GM21360 (cell line): ENCODE measurements around the gene PARM1.

Experiments
- ATAC-seq: cut with Tn5 transposase; IDR thresholded peaks from one replicate; pipeline ENCODE4 v1.9.1; 2021; ENCODE audit warnings: mild to moderate bottlenecking, moderate library complexity; ENCODE audit not compliant: unreplicated experiment

PARM1 gene

DNA sequence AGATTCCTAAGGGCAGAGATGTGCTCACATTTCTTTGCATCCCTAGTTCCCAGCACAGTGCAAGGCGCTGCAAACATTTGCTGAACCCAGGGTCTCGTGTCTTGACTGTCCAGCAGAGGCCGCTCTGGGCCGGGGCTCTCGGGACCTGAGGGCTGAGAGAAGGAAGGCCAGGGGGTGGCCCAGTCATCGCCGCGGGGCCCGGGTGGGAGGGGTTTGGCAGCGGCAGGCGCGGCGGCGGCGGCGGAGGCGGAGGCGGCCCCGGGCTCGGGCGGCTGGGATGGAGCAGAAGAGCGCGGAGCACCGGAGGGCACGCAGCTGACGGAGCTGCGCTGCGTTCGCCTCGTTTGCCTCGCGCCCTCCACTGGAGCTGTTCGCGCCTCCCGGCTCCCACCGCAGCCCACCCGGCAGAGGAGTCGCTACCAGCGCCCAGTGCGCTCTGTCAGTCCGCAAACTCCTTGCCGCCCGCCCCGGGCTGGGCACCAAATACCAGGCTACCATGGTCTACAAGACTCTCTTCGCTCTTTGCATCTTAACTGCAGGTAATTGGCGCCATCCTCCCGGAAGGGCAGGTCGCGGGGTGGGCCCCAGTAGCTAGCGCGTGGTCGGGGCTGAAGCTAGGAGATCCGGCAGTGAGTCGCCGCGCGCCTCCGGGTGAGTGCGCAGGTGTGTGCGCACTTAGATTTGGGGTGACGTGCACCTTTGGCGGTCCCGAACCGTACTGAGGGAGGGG is at the start of gene PARM1:
Gene PARM1 (plus strand): TSS at position 285 of the 730 bp plus-strand sequence. CDS start 212 bp downstream, at position 497.
- ATAC-seq: peak; percentile 85

GRCh38 chr4:74884266-74884665 is 48.6 kb upstream of the PARM1 start:
- ATAC-seq: no peak

DNA sequence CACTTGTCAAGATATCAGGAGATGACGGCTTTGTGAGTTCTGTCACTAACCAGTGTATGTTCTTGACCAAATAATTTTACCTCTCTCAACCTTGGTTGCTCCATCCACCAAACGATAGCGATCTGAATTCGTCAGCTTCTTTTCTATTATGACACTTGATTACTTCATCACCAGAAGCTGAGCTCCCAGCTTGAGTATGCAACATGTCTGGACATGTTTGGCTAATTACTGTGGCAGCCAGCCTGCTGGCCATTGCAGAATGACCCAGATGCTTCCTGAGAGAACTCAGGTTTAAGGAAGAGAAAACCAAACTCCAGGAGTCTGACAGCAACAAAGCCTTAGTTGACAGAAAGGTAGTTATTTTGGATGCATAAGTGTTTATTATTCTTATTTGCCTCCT is 46.4 kb upstream of the PARM1 start:
- ATAC-seq: no peak

DNA sequence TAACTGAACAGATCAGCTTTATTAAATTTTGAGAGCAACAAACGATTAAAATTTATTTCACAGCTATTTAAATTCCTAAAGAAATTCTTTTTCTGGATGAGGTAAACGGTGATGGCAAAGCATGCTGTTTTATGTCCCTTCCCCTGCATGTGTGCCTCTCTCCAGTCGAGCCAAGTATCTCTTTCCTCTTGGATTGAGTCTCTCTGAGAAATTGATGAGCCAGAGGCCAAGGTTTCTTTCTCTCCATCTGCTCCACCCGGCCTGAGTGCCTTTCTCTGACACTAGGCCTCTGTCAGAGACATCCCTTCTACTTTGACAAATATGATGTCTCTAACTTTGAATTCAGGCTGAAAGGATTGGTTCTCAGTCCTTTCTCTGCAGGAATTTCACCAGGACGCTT is 42.6 kb upstream of the PARM1 start:
- no peak for ATAC-seq

GRCh38 chr4:74891037-74891436 is 41.9 kb upstream of the PARM1 start:
- ATAC-seq: no peak

DNA sequence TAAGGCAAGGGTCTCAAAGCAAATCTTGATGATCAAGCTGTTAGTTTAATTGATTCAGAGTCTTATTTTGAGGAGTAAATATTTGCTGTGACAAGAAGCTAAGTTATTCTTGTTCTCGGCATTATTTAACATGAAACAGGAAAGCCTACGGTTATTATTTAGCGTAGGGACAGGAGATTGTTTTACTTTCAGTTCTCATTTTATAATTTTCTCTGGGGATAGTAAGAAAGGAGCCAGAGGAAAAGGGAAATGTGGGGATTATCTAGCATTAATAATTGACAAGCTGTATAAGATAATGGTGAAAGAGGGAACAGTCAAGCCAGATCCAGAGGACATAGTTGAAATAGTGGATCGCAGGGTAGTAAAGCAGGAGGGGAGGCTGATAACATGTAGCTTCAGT is 39.7 kb upstream of the PARM1 start:
- ATAC-seq: no peak

GRCh38 chr4:74896595-74896994 is 36.3 kb upstream of the PARM1 start:
- no peak for ATAC-seq

DNA sequence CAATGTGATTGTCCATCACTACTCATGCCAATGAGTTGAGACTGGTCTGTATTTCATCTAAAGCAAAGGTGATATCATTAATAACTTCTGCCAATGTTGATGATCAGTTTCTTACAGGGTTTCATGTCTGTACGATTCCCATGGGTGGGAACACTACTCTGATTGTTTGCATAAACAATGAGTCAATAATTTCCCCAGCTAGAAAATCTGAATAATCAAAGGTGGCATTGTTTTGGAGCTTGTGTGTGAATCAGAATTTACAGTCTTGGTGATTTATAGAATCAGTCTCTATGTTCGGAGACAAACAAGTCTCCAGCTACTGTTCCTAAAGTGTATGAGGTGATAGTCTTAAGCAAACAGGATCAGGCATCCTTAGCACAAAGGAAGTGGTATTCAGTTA is 35.5 kb upstream of the PARM1 start:
- ATAC-seq: no peak

DNA sequence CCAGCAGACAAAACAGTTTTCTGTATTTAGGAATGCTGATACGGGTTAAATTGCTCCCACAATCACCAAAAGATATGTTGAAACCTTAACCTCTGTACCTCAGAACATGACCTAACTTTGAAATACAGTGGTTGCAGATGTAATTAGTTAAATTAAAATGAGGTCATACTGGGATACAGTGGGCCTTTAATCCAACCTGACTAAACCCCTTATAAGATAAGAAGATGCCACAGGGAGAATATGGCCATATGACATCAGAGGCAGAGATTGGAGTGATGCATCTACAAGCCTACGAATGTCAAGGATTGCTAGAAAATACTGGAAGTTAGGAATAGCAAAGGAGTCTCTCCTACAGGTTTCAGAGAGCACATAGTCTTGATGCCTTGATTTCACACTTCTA is 32.1 kb upstream of the PARM1 start:
- no peak for ATAC-seq

DNA sequence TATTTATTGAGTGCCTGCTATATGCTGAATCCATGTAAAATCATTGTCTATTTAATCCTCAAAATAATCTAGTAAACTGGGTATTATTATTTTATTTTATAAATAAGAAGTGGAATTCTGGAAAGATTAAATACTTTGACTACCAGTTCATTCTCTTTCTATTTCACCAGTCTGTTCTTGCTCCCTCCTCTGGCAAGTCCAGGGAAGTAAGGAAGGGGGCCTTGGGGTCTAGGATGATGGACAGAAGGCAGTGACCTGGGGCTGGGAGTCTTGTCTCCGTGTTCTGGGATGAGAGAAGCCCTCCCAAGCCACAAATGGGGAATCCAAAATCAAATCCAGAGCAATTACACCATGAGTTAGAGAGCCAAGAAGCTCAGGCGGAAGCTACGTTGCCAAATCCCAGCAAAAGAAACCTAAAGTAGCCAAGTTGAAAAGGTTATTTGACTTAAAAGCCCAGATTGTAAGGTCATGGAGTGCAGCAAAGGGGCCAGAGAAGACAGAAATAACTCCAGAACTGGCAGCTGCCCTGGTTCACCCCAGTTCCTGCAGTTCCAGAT is 28.3 kb upstream of the PARM1 start:
- ATAC-seq: no peak

DNA sequence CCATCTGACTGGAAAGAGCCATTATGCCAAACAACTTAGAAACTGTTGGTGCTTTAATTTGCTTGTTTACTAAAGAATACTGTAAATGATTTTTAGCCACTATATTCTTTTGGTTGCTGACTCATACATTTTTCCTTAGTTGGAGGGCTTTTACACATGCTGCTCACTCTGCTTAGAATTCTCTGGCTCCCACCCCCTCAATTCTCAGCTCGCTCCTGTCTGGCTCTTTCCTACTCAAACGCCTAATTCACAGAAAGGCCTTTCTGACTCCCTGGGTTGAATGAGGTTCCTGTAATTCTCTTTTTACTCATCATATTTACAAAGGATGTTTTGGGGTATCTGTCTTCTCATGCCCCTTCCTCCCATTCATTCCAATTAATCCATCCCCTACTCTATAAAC is 26.1 kb upstream of the PARM1 start:
- ATAC-seq: no peak

GRCh38 chr4:74919783-74920182 is 13.1 kb upstream of the PARM1 start:
- peak; percentile 68 for ATAC-seq

- no peak for ATAC-seq
Measured at GRCh38 chr4:74920704-74921103, 12.2 kb upstream of the PARM1 start.

DNA sequence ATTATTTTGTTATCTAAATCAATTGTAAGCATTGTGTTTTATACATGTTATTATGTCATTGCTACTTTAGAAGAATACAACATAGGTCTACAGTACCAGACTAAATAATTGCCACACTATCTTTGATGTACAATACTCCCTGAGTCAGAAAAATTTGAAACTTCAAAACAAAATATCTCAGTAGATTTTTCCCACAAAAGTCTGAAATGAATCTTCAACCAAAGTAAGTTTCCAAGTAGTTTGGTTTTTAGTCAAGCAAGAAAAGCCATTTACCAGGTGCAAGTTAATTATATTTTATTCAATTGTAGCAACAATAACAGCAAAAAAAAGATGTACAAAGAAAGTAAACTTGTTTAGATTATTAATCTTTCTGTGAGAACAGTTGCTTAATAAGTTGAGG is 11.4 kb upstream of the PARM1 start:
- ATAC-seq: no peak

GRCh38 chr4:74926007-74926406 is 6.9 kb upstream of the PARM1 start:
- no peak for ATAC-seq

GRCh38 chr4:74930162-74930561 is 2.8 kb upstream of the PARM1 start:
- peak; percentile 49 for ATAC-seq

DNA sequence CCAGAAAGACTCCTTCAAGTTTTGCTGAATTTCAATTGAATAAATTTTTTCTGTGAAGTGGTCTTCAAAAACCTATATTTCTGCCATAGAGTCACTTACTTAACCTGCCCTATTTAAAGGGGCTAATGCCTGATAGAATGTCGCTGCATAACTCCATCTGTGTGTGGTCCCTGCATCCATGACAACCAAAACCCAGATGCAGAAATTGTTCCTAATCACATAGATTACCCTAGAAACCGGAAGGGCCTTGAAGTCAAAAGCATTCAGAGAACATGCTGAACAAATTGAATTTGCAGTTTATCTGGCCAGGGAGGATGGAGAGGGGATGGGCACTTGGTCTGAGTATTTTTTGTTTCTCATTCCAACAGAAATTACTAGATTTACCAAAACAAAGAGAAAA is 1.5 kb upstream of the PARM1 start:
- no peak for ATAC-seq

DNA sequence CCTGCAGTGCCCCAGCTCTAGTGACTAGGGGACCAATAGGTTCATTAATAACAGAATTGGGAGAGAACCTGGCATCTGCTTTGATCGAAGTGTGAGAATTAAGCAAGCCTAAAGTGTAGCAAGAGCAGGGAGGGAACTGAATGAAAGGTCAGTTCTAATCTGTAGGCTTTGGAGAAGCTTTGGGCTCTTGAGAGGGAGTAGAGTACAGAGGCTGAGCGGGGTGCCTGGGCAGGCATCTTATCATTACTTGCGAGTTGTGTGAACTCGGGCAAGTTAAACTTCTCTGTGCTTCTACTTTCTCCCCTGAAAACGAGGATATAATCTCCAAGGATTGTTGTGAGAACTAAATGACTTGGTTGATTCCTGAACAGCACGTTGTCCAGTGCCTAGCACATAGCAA is 906 bp upstream of the PARM1 start:
- ATAC-seq: no peak

GRCh38 chr4:74933562-74934015 is 673 bp downstream of the PARM1 start:
- ATAC-seq: no peak

DNA sequence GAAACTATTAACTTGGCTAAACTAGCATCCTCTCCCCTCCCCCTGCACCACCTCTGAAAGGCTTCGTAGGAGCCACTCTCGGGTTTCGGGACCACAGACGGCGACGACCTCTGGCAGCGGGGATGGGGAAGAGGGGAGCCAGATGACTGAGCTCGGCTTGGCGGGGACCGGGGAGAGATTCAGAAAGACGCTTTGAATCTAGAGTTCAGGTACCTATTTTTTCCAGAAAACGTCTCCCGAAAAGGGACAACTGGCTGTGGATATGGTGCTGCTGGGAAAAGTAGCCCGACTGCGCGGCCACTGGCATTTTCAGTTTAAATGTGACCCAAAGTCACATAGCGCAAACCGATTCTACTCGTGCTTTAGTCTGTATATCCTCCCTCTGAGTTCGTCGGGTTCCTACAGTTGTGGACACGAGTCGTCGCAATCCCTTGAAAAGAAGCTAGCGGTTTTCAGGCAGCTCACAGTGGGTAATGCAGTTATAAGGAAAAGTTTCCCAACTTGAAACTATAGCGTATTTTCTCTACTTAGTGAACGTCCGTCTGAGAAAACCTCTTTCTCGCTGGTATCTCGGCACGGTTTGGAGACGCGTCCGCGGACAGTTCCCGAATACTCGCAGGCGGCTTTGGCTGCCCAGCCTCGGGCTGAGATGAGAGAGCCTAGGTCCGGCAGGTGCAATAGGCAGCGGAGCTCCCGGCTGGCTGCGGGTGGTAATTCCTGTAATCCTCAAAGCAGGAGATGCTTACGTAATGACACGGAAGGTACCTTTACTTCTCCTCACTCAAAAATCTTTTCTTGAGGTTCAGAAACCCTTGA is 1.3 kb downstream of the PARM1 start:
- no peak for ATAC-seq

- ATAC-seq: no peak
Measured at GRCh38 chr4:74934888-74935287, 2.0 kb downstream of the PARM1 start.

GRCh38 chr4:74941123-74941522 is 8.2 kb downstream of the PARM1 start:
- ATAC-seq: no peak
